GM08714 (cell line): ENCODE data around the gene MCM5.
A peak's percentile ranks its signal among the peaks of the same experiment; 100 is the strongest.
"Not testable (repeated sequence)": the region's sequence is repeated elsewhere in the genome, so short reads cannot be mapped to it uniquely, and the experiment has no call there.

Experiments
- H3K4me3 ChIP-seq: fragments of 200-500 bp; sonication (Bioruptor generic); 2 replicates; pipeline ENCODE4 v1.5.1; 2014; ENCODE audit warnings: mild to moderate bottlenecking, low read length, inconsistent platforms
- ZNF274 ChIP-seq: IDR thresholded peaks from 2 replicates; pipeline ENCODE4 v1.6.1; 2012; ENCODE audit warnings: mild to moderate bottlenecking, low read depth, low read length

The MCM5 gene

DNA sequence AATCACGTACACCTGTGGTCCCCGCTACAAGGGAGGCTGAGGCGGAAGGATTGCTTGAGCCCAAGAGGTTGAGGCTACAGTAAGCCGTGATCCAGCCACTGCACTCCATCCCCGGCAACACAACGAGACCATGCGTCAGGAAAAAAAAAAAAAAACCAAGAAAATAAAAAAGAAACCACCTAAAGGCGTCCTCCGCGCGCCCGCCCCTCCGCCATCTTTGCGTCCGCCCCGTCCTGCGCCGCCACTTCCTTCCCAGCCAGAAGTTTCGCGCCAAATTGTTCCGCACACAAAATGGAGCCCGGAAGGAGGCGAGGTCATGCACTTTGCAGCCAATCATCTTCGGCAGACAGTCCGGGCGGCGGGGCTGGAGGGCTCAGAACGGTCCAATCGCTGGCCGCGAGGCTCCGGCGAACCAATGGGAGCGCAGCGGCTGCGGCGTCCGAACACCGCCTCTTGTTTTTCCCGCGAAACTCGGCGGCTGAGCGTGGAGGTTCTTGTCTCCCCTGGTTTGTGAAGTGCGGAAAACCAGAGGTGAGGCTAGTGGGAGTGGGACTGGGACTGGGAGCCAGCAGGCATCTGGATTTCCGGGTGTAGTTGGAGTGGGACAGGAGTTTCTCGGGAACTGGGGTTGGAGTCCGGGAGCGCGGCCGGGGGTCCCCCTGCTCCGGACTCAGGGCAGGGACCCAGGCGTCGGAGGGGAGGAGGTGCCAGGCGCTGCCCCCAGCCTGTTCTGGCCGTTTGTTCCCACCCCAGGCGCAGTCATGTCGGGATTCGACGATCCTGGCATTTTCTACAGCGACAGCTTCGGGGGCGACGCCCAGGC is at the start of gene MCM5:
MCM5 (plus strand) TSS at position 463 of the 823 bp plus-strand sequence; CDS start at position 762, 299 bp downstream.
- H3K4me3 ChIP-seq = peak within 1 kb of the TSS; percentile 82
- TF ChIP-seq ZNF274 = no peak

DNA sequence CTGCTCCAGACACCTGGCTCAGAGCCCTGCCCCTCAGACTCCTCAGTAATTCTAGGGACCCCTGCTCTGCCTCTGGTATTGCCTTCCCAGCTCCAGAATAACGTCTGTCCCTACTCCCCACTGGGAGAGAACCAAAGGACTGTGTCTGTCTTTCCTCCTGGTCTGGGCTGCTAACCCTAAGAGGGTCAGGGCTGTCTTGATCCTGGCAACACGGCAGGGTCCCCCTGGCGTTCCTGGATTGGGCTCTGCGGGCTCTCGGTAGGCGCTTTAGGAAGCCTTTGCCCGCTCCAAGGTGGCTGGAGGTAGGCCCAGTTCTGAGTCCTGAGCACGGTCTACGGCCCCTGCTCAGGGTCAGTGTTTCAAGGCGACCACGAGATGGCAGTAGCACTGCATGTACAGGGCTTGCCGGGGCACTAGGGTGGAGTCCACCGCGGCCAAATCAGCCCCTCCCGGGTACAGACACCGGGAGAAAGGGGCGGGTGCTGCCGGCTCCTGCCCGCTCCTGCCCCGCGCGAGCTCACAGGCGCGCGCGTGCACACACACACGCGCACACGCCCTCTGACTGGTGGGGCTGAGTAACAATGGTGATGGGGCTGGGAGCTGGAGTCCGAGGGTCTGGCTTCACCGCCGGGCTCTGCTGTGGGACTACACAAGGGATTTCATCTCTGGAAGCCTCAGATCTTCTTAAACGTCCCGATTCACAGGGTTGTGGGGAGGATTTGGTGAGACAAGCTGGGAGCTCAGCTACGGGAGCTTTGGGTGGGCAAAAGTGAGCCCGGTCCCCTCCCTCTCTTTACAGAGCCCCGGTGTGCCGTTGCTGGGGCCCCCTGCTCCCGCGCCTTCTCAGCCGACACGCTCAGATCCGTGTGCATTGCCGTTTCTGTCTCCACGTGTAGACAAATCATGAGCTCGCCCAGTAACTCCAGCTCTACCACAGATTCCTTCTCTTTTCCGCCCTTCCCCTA is 49.1 kb upstream of the MCM5 start:
- TF ChIP-seq ZNF274 = no peak
- H3K4me3 ChIP-seq = peak overlapping the region; percentile 22; the same call in 1 of the 2 replicates

DNA sequence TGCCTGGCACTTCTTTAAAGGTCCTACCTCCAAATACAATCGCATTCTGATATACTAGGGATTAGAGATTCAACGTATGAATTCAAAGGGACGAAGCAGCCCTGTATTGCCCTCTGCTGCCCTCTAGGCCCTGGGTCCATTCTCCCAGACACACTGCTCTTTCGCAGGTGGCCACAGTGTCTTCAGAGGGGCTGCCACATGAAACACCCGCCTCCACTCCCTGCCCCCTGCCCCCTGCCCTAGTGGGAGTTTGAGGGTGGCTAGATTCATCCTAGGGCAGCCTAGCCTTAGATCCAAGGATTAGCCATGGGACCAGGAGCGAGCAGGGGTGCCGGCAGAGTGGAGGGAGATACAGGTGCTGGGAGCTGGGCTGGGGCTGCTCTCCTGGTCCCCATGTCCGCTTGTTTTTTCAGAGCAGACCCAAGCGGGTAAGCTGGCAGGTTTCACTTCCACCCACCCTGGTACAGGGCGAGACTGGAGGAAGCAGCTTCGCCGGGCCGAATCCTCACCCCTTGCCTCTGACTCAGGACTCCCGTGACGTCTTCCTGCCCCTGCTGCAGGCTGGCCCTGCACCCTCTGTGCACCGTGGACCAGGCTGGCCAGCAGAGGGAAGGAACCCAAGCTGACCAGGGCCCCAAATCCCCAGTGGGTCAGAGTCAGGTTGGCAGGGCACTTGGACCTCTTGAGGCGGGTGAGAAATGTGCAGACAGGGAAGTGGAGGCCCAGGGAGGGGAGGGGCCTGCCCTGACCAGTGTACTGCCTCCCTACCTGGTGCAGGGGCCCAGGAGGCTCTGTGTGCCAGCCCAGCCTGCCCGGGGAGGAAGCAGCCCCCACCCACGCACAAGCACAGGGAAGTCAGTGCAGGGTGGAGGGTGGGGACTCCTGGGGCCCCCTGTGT is 47.5 kb upstream of the MCM5 start:
- no peak overlapping the region for H3K4me3 ChIP-seq
- no peak for TF ChIP-seq ZNF274

DNA sequence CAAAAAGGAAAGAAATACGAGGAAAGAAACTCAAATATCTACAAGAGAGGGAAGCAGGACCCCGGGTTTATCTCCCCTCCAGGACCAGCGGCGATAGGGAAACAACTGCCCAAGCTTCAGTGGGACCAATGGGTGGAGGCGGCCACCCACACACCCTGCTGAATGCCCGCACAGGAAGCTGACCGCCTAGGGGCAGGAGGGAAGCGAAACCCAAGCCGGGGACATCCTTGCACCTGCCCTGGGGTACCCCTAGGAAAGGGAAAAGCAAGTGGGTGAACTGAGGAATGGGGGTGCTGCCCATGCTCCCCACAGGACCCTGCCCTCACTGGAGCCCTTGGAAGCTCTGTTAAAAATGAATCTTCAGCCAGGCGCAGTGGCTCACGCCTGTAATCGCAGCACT is 46.6 kb upstream of the MCM5 start:
- no peak for TF ChIP-seq ZNF274
- no peak overlapping the region for H3K4me3 ChIP-seq

DNA sequence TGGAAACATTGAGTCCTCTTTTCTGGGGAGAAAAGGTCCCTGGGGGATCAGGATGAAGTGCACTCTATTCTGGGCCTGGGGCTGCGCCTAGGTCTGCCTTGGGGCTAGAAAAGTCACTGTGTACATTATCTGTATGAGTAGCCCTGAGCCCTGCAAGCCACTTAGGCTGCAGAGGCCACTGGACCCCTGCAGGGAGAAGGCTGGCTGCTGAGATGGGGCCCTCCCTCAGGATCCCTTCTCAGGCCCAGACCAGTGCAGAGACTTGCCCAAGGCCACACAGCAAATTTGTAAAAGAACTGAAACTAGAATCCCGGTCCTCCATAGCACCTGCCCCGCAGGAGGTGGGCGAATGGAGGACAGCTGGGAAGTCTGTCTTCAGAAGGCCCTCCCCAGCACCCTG is 45.9 kb upstream of the MCM5 start:
- no peak overlapping the region for H3K4me3 ChIP-seq
- TF ChIP-seq ZNF274 = no peak

DNA sequence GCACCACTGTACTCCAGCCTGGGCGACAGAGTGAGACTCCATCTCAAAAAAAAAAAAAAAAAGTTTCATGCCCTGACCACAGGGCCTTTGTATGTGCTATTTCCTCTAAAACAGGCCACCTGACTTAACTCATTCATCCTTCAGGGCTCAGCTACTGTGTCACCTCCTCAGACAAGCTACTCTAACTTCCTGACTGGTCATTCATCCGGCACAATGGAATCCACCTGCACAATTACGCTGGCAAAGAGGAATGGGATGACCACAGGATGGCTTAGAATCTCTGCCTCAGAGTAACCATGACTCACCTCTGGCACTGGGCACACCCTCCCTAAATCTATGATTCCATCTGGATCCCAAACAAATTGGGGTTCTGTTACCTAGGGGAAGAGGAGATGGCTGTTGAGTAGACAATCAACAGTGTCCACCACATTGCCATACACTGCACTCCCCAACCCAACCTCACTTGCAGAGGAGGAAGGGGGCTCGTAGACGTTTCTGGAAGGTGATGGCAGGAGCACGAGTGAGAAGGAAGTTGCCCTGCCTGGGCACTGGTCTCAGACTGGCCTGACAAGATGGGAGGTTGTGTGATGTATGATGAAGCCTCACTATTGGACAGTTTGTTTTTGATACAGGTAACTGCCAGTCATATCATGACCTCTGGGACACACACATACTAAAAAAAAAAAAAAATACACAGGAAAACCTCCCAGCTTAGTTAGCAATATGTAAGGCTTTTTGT is 41.9 kb upstream of the MCM5 start:
- TF ChIP-seq ZNF274 = no peak

DNA sequence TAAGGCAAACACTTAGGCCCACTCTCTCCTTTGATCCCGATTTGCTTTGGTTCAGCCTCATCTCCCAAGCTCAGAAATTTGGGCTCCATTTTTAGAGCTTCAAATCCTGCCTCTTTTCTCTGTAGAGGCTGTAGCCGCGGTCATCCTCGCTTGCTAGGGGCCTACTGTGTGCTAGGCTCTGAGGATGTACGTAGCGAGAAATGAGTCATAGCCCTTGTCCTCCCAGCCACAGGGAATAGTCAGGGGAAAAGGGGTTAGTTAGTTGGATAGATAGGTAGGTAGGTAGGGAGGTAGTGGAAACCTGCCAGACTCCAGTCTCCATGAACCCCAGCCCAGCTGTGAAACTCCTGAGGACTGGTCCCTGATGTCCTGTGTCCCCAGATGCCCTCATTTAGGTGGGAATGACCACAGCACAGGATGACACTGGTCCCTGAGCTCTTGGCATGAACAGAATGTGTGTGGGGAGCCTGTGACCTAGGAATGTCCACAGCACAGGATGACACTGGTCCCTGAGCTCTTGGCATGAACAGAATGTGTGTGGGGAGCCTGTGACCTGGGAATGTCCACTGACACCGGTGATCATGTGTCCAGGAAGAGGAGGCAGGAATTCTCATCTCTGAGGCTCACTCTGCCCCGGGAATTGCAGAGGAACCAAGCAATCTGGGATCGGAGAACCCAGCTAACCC is 40.4 kb upstream of the MCM5 start:
- TF ChIP-seq ZNF274 = no peak
- H3K4me3 ChIP-seq = no peak overlapping the region

More for the DNA sequence above, 41.9 kb upstream of the MCM5 start:
- no peak overlapping the region for H3K4me3 ChIP-seq

DNA sequence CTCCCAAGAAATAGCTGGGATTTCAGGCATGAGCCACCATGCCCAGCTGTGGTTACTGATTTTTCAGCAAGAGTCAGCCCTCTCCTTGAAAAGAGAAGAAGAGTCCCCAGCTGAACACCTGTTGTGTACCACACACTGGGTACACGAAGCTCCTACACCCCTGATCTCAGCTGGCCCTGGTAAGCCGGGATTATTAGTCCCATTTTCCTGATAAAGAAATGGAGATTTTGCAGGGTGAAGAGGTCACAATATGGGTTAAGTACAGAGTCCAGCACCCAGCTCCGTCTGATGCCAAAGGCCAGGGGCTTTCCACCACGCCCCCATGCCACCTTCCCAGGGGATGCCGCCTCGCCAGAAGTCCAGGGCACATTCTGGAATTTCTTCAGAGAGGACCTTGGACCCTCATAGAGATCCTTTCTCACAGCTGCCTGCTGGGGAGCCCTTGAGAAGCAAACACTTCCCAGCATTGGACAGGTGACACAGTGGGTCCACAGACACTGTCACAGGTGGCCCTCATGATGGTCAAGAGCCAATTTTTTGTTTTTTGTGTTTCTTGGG is 38.9 kb upstream of the MCM5 start:
- no peak for TF ChIP-seq ZNF274
- H3K4me3 ChIP-seq = no peak overlapping the region

DNA sequence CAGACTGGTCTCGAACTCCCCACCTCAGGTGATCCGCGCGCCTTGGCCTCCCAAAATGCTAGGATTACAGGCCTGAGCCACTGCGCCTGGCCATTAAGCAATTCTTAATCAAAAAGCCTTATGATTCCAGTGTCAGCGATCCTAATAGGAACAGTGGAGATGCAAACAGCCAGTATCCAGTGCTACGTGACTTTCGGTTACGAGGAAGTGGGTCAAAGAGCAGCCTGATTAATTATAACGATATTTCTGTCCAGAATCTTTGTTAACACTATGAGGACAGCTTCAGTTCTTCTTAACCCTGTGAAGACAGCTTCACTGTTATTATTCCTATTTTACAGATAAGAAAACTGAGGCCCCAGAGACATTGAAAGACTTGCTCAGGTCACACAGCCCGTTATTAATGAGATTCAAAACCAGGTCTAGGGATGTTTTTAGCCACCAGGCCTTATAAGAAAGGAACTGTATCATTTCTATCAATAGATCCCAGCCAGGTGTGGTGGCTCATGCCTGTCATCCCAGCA is 36.3 kb upstream of the MCM5 start:
- no peak overlapping the region for H3K4me3 ChIP-seq
- no peak for TF ChIP-seq ZNF274

DNA sequence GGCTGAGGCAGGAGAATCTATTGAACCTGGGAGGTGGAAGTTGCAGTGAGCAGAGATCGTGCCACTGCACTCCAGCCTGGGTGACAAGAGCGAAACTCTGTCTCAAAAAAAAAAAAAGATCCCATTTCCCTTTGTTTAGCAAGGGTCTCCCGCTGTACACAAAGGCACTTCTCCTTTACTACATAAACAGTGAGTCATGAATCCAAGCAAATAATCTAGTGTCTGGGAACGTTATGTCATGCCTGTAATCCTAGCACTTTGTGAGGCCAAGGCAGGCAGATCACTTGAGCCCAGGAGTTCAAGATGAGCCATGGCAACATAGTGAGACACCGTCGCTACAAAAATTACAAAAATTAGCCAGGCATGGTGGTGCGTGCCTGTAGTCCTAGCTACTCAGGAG is 35.7 kb upstream of the MCM5 start:
- H3K4me3 ChIP-seq = not testable (repeated sequence)

DNA sequence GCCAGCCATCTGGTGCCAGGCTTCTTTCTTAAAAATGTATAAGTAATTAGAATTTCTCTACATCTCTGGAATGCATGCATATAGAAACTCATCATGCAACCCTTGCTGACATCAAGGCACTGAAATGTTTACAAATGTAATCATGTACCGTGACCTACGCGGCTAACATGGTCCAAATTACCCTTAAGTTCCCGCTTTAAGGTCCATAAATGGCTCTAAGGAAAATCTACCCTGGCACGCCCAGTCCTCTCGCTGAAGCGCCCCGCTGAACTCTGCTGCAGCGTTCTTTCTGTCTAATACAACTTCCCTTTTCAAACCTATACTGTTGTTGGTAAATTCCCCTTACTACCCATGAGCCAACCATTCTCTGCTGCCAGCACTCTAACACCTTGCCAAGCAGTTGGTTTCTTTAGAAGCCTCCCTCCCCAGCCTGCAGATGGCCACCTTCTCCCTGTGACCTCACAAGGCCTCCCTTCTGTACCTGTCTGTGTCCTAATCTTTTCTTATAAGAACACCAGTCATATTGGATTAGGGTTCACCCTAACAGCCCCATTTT is 32.5 kb upstream of the MCM5 start:
- no peak overlapping the region for H3K4me3 ChIP-seq
- no peak for TF ChIP-seq ZNF274

DNA sequence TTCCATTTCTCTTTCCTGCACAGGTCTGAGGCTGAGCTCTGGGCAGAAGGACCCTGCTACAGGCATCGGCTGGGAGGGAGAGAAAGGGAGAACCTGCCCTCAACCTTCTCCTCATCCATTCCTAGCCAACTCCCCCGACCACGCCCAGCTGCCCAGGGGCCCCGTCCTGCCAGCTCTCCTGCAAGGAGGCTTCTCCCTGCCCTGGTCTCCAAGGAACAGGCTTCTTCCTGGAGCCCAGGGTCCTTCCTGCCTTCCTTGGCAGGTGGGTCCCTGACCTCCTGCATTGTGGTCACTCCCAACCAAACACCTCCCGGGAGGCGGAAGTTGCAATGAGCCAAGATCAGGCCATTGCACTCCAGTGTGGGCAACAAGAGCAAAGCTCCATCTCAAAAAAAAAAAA is 31.6 kb upstream of the MCM5 start:
- no peak overlapping the region for H3K4me3 ChIP-seq
- TF ChIP-seq ZNF274 = no peak
